ENCODE measurements around the gene COL11A1.

- TF ChIP-seq, protein P1, sequence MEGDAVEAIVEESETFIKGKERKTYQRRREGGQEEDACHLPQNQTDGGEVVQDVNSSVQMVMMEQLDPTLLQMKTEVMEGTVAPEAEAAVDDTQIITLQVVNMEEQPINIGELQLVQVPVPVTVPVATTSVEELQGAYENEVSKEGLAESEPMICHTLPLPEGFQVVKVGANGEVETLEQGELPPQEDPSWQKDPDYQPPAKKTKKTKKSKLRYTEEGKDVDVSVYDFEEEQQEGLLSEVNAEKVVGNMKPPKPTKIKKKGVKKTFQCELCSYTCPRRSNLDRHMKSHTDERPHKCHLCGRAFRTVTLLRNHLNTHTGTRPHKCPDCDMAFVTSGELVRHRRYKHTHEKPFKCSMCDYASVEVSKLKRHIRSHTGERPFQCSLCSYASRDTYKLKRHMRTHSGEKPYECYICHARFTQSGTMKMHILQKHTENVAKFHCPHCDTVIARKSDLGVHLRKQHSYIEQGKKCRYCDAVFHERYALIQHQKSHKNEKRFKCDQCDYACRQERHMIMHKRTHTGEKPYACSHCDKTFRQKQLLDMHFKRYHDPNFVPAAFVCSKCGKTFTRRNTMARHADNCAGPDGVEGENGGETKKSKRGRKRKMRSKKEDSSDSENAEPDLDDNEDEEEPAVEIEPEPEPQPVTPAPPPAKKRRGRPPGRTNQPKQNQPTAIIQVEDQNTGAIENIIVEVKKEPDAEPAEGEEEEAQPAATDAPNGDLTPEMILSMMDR (IDR thresholded peaks at IDR 0.05; ENCODE audit: insufficient read depth, low read depth, low read length) = no peak
- TF ChIP-seq EZH2 (IDR thresholded peaks at IDR 0.05; ENCODE audit: insufficient read depth, low read length) = no peak
Measured at GRCh38 chr1:102875756-102876155, 232.6 kb downstream of the COL11A1 start.

Data from astrocyte (in vitro differentiated cells and primary cell).